PFSK-1 (cell line): Measurements from ENCODE around the gene CYP2R1. TPM values are rescaled to one million over a fixed set of nuclear protein-coding genes. Genes with fewer than 3 reads are reported as not detected.

ENCODE experiments used
- FOXP2 ChIP-seq: optimal IDR thresholded peaks from 2 replicates; pipeline ENCODE3; 2011; ENCODE audit warnings: borderline replicate concordance, control low read depth, inconsistent platforms; ENCODE audit not compliant: insufficient read depth; ENCODE audit errors: extremely low read length, extremely low read depth
- POLR2AphosphoS5 ChIP-seq: IDR thresholded peaks from 2 replicates; pipeline ENCODE4 v1.6.1; 2012; ENCODE audit warnings: low read depth, mild to moderate bottlenecking, control low read depth, low read length, moderate library complexity
- REST ChIP-seq, 2 experiments: IDR thresholded peaks; 2 replicates each; pipeline versions ENCODE4 v1.6.1 to v1.8.0; 2011 to 2012; ENCODE audit warnings: low read depth in 2 of 2, low read length in 2 of 2, control low read depth in 1 of 2, inconsistent platforms in 1 of 2, mild to moderate bottlenecking in 1 of 2, moderate library complexity in 1 of 2; ENCODE audit not compliant: insufficient read depth in 1 of 2
- SIN3A ChIP-seq: IDR thresholded peaks from 2 replicates; pipeline ENCODE4 v1.6.1; 2012; ENCODE audit warnings: mild to moderate bottlenecking, low read length, moderate library complexity, borderline replicate concordance; ENCODE audit not compliant: insufficient read depth
- TAF1 ChIP-seq: IDR thresholded peaks from 2 replicates; pipeline ENCODE4 v1.6.1; 2012; ENCODE audit warnings: low read length, control low read depth, borderline replicate concordance; ENCODE audit not compliant: insufficient read depth
- polyA plus RNA-seq: library from polyadenylated mRNA; unstranded; fragments of >200 nt; gene quantifications from one replicate; pipeline ENCODE4 v1.2.1, GENCODE V29; 2012; ENCODE audit warnings: low read depth, missing spikeins; ENCODE audit not compliant: insufficient read length

Gene CYP2R1
- 10.3 TPM for polyA plus RNA-seq

GRCh38 chr11:14892036-14892556, at the start of gene CYP2R1:
Gene CYP2R1 (minus strand): TSS chr11:14892231. CDS start chr11:14892205, 26 bp downstream.
- no peak for TF ChIP-seq SIN3A
- TF ChIP-seq TAF1: no peak
- TF ChIP-seq FOXP2: peak; percentile 62

GRCh38 chr11:14938936-14939335, 46.9 kb upstream of the CYP2R1 start:
- TF ChIP-seq TAF1 (no peak), POLR2AphosphoS5 (no peak), FOXP2 (no peak), SIN3A (no peak), REST (IDR thresholded peaks at IDR 0.05; ENCODE audit: insufficient read depth in 1 of 2, low read depth in 2 of 2, low read length in 2 of 2) (no peak)

- no peak for TF ChIP-seq TAF1
- no peak for TF ChIP-seq SIN3A
- no peak for TF ChIP-seq FOXP2
- TF ChIP-seq REST (IDR thresholded peaks at IDR 0.05; ENCODE audit: insufficient read depth in 1 of 2, low read depth in 2 of 2, low read length in 2 of 2): no peak
- TF ChIP-seq POLR2AphosphoS5: no peak
These were observed 42.8 kb upstream of the CYP2R1 start for GRCh38 chr11:14934641-14935351.

- no peak for TF ChIP-seq FOXP2
- TF ChIP-seq SIN3A: no peak
- TF ChIP-seq REST (IDR thresholded peaks at IDR 0.05; ENCODE audit: insufficient read depth in 1 of 2, low read depth in 2 of 2, low read length in 2 of 2): no peak
- no peak for TF ChIP-seq POLR2AphosphoS5
- TF ChIP-seq TAF1: no peak
These were observed 40.4 kb upstream of the CYP2R1 start for GRCh38 chr11:14932447-14932846.

GRCh38 chr11:14930369-14930768, 38.3 kb upstream of the CYP2R1 start:
- no peak for TF ChIP-seq TAF1

GRCh38 chr11:14927146-14927545, 35.1 kb upstream of the CYP2R1 start:
- TF ChIP-seq POLR2AphosphoS5 (no peak), FOXP2 (no peak), SIN3A (no peak), REST (IDR thresholded peaks at IDR 0.05; ENCODE audit: insufficient read depth in 1 of 2, low read depth in 2 of 2, low read length in 2 of 2) (no peak), TAF1 (no peak)
